ENCODE data around the gene RYR2. TPM values are rescaled to one million over a fixed set of nuclear protein-coding genes. Genes with fewer than 3 reads are reported as not detected.

RYR2 gene
- total and polyA plus RNA-seq, 2 of the 8 experiments (the other 6 are each of a cell fraction or from before 2014, with no cell fraction given), result 1.3 to 4.4 TPM

DNA sequence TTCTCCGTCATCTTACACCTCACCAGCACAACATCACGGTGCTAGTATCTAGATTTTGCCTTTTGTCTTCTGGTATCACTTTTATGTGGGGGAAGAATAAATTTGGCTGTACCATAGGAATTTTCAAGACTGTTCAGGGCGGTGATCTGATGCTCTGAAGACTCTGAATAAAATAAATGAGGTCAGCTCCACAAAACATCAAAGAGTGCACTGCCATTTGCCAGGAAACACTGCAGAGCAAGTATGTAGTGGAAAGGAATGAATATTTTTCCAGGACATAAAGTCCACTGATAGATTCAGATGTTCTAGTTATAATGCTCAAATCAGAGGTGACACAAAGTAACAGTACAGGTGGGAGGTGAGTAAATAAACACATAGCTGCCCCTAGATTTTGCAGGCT, 792.5 kb downstream of the RYR2 start:
- H3K27me3 ChIP-seq (replicated peaks in 1 of 4; ENCODE audit: control insufficient read depth in 3 of 4, extremely low read depth in 1 of 4, insufficient read depth in 3 of 4, low read length in 3 of 4), result no peaks in the 10 kb centered on the region
- H2BK120ac ChIP-seq (replicated peaks; ENCODE audit: low read depth, low read length), result no peak overlapping the region
- no peaks in the 10 kb centered on the region for H3K79me1 ChIP-seq (ENCODE audit: low read depth, low read length)
- no peaks in the 10 kb centered on the region for H3K36me3 ChIP-seq (ENCODE audit: control insufficient read depth in 2 of 4, insufficient read depth in 4 of 4, low read length in 3 of 4)
- POLR2A ChIA-PET (ENCODE audit: partially characterized antibody), result interaction anchor here (1.1 to 1.4 kb wide), 2 partner anchors 10 to 28 kb away, joined by 4 to 5 read pairs; no protein-coding TSS in a partner anchor
- peaks cover 0 to 13% (median 3%) of the 10 kb centered on the region in 4 experiments; a peak in 4 of 7 replicates for H3K4me1 ChIP-seq (replicated peaks in 1 of 4; ENCODE audit: control insufficient read depth in 3 of 4, insufficient read depth in 4 of 4, low read length in 3 of 4)
- no peak overlapping the region for H3K14ac ChIP-seq (ENCODE audit: insufficient read length)
- H2AFZ ChIP-seq (ENCODE audit: low read length), result no peak overlapping the region
- no peak for FAIRE-seq
- no peaks in the 10 kb centered on the region for H3K23me2 ChIP-seq (ENCODE audit: low read depth, low read length)
- no peaks in the 10 kb centered on the region for H4K20me1 ChIP-seq (replicated peaks in 1 of 2; ENCODE audit: control insufficient read depth in 1 of 2, insufficient read depth in 2 of 2, low read length in 2 of 2)
- TF ChIP-seq, protein P1, sequence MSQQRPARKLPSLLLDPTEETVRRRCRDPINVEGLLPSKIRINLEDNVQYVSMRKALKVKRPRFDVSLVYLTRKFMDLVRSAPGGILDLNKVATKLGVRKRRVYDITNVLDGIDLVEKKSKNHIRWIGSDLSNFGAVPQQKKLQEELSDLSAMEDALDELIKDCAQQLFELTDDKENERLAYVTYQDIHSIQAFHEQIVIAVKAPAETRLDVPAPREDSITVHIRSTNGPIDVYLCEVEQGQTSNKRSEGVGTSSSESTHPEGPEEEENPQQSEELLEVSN (IDR thresholded peaks at IDR 0.05), result no peak
- TF ChIP-seq POU5F1 (IDR thresholded peaks at IDR 0.05; ENCODE audit: low read depth, low read length), result no peak
- TF ChIP-seq FOSL1 (IDR thresholded peaks at IDR 0.05; ENCODE audit: insufficient read depth, low read depth, low read length), result no peak
- no peak for TF ChIP-seq SP4 (IDR thresholded peaks at IDR 0.05; ENCODE audit: low read length)
- TF ChIP-seq, protein P2, sequence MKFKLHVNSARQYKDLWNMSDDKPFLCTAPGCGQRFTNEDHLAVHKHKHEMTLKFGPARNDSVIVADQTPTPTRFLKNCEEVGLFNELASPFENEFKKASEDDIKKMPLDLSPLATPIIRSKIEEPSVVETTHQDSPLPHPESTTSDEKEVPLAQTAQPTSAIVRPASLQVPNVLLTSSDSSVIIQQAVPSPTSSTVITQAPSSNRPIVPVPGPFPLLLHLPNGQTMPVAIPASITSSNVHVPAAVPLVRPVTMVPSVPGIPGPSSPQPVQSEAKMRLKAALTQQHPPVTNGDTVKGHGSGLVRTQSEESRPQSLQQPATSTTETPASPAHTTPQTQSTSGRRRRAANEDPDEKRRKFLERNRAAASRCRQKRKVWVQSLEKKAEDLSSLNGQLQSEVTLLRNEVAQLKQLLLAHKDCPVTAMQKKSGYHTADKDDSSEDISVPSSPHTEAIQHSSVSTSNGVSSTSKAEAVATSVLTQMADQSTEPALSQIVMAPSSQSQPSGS (IDR thresholded peaks at IDR 0.05; ENCODE audit: low read length), result no peak
- no peak overlapping the region for H3K27ac ChIP-seq (ENCODE audit: low read depth, low read length)
- H2BK5ac ChIP-seq (ENCODE audit: low read depth, low read length), result no peak overlapping the region
- CTCF ChIA-PET (ENCODE audit: partially characterized antibody), result interaction anchor here (0.6 to 3.5 kb wide), 5 partner anchors 20 to 351 kb away, joined by 3 to 11 read pairs (median 3); no protein-coding TSS in a partner anchor
- H3K18ac ChIP-seq (ENCODE audit: extremely low read depth, low read length), result no peak overlapping the region
- H3K56ac ChIP-seq (replicated peaks; ENCODE audit: insufficient read length, low read depth, low read length), result no peak overlapping the region
- DNase-seq (ENCODE audit: low read depth in 1 of 2, low spot score in 2 of 2), result no peak
- H3K9ac ChIP-seq (replicated peaks in 1 of 4; ENCODE audit: extremely low read depth in 1 of 4, low read depth in 3 of 4, low read length in 3 of 4), result no peak overlapping the region
- no peak overlapping the region for H3K4me2 ChIP-seq (ENCODE audit: insufficient read depth in 1 of 2, low read depth in 2 of 2, low read length in 2 of 2)
- no peak overlapping the region for H2BK15ac ChIP-seq (ENCODE audit: low read length)
- H3K4me3 ChIP-seq (ENCODE audit: extremely low read depth in 1 of 4, insufficient read depth in 2 of 4, low read depth in 3 of 4, low read length in 4 of 4), result no peak overlapping the region
- no peak overlapping the region for H2BK12ac ChIP-seq (ENCODE audit: low read depth, low read length)
- H2AK5ac ChIP-seq (ENCODE audit: low read depth, low read length), result no peak overlapping the region
- H4K5ac ChIP-seq (ENCODE audit: insufficient read length, low read depth, low read length), result no peak overlapping the region
- no peak overlapping the region for H3K4ac ChIP-seq (replicated peaks; ENCODE audit: insufficient read length, low read depth, low read length)
- H4K8ac ChIP-seq (ENCODE audit: extremely low read depth, insufficient read depth, low read length), result no peak overlapping the region
- WGBS, 2 experiments (ENCODE audit: extremely low coverage in 1 of 2, insufficient coverage in 1 of 2, insufficient read length in 1 of 2, insufficient replicate concordance in 2 of 2, low coverage in 1 of 2, low lambda C conversion rate in 2 of 2, missing lambda C conversion rate in 1 of 2), result 88% methylated on average over 3 of the region's 3 CpGs; no CpG with 5 or more reads in 1 of the 2 experiments
- no peaks in the 10 kb centered on the region for H3K9me3 ChIP-seq (ENCODE audit: insufficient read depth in 2 of 2, low read depth in 1 of 2, low read length in 1 of 2)
- H3K79me2 ChIP-seq (ENCODE audit: control insufficient read depth in 1 of 2, insufficient read depth in 2 of 2, low read length in 2 of 2), result no peaks in the 10 kb centered on the region
- no peak overlapping the region for H2BK20ac ChIP-seq (ENCODE audit: low read length)
- no peak overlapping the region for H3K23ac ChIP-seq (ENCODE audit: insufficient read length)
- H4K91ac ChIP-seq (replicated peaks; ENCODE audit: insufficient read length, low read length), result no peak overlapping the region
